ENCODE measurements around the gene PROSER2.

PROSER2 gene

GRCh38 chr10:11866199-11866925 lies 43.2 kb downstream of the PROSER2 start:
- no peak for DNase-seq (ENCODE audit: low read depth, low spot score)

DNA sequence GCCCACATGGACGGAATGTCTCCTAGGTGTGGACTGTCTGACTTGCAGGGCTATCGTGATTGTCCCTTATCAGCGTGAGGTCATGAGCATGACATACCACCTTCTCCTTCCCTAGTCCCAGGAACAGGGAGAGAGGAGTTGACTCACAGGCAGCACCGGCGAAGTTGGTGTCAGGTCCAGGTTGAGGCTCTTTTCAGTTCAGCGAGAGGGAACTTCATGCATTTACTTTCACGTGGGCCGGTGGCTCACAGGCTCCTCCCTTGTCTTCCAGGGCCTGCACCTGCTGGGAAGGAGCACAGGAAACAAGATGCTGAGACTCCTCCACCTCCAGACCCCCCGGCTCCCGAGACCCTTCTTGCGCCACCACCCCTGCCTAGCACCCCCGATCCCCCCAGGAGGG lies 46.1 kb downstream of the PROSER2 start:
- no peak for DNase-seq (ENCODE audit: low read depth, low spot score)

GRCh38 chr10:11869743-11870460 lies 46.7 kb downstream of the PROSER2 start:
- DNase-seq (ENCODE audit: low read depth, low spot score), result peak; percentile 66

- DNase-seq (ENCODE audit: low read depth, low spot score), result peak; percentile 56
Measured at GRCh38 chr10:11870461-11870780, 47.3 kb downstream of the PROSER2 start.

GRCh38 chr10:11870900-11871400 lies 47.8 kb downstream of the PROSER2 start:
- no peak for DNase-seq (ENCODE audit: low read depth, low spot score)

DNA sequence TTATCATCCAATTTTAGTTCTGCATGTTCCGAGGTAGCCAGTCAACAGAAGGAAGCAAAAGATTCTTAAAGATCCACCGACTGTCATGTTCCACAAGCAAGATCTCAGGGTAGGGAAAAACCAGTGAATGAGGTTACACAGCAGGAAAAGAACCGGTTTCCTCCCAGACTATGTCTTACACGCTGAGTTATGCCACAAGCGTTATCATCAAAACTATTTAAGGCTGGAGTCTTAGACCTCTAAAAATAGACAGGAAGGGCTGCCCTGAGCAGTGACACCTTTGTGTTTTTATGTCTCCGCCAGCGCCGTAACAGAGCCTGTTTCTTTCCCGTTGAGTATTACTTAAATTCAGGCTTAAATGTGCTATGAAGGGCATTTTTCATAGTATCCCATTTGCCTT lies 48.3 kb downstream of the PROSER2 start:
- DNase-seq (ENCODE audit: low read depth, low spot score), result no peak

GRCh38 chr10:11874568-11875493 lies 51.7 kb downstream of the PROSER2 start:
- DNase-seq (ENCODE audit: low read depth, low spot score), result peak; percentile 99

- DNase-seq (ENCODE audit: low read depth, low spot score), result peak; percentile 92
Measured at GRCh38 chr10:11875494-11876281, 52.5 kb downstream of the PROSER2 start.

- no peak for DNase-seq (ENCODE audit: low read depth, low spot score)
Measured at GRCh38 chr10:11876324-11876723, 53.2 kb downstream of the PROSER2 start.

DNA sequence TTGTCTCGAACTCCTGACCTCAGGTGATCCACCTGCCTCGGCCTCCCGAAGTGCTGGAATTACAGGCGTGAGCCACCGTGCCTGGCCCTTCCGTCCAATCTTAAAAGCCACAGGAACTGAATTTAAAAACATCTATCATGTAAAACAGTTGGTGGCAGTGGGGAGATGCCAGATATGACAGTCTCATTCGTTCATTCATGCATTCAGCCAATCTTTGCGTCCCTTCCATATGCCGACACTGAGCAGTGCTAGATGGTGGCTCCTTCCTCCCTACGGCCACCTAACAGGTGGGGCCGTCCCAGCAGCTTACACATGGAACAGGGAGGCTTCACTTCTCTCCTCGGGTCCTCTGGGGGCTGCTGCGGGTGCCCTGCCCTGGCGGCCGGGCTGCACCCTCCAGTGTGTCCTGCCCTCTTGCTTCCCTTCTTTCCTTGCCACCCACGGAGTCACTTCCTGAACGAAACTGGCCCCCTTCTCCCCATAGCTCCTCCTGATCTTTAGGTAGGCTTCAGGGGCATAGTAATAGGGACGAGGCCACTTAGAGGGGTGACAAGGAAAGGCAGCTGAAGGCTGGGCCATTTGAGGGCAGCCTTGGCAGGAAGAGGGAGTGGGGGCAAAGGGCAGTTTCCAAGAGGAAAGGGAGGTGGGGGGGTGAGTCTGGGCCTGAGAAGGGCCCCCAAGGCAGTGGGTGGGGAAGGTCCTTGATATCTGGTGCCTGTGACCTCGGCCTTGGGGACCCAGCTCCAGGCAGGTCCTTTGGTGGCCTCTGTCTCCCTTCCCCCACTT lies 53.8 kb downstream of the PROSER2 start:
- DNase-seq (ENCODE audit: low read depth, low spot score), result no peak

DNA sequence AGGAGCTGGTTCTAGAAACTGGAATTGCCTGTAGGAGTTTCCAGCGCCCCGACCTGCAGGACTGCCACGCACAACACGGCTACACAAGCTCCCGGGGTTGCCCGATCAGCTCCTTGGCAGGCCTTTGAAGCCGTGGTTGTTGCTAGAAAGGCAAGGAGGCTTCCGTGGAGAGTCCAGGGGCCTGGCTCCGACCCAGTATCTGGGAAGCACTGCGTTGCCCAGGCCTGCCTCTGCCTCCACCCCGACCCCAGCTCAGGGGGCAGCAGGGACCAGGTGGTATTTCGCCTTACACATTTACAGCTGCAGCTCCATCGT lies 54.4 kb downstream of the PROSER2 start:
- DNase-seq (ENCODE audit: low read depth, low spot score), result no peak

DNA sequence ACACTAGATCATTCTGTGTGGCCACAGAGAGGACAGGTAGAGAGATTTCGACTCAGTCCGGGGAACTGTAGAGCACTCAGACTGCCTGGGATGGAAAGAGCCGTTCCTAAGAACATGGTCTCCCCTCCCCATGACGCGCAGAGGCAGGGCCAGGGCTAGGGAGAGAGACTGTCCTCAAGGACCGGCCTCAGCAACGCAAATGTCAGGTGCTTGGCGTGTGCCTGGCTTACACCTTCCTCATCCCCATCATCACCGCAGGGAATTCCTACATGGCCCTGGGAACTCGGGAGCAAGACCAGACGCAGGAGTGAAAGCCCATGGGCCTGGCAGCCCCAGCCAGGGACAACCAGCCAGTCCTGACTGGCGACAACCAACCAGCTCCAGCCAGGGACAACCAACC lies 55.6 kb downstream of the PROSER2 start:
- no peak for DNase-seq (ENCODE audit: low read depth, low spot score)

DNA sequence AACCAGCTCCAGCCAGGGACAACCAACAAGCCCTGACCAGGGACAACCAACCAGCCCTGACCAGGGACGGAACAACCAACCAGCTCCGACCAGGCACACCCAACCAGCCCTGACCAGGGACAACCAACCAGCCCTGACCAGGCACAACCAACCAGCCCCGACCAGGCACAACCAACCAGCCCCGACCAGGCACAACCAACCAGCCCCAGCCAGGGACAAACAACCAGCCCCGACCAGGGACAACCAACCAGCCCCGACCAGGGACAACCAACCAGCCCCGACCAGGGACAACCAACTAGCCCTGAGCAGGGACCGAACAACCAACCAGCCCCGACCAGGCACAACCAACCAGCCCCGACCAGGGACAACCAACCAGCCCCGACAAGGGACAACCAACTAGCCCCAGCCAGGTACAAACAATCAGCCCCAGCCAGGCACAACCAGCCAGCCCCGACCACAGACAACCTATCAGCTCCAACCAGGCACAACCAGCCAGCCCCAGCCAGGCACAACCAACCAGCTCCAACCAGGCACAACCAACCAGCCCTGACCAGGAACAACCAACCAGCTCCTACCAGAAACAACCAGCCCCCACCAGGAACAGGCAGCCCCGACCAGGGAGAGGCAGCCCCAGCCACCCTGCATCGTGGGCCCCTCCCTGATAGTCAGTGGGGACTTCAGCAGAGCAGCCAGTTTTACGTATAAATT lies 56.4 kb downstream of the PROSER2 start:
- no peak for DNase-seq (ENCODE audit: low read depth, low spot score)

- DNase-seq (ENCODE audit: low read depth, low spot score), result peak; percentile 45
Measured at GRCh38 chr10:11880151-11881029, 57.2 kb downstream of the PROSER2 start.

- DNase-seq (ENCODE audit: low read depth, low spot score), result no peak
Measured at GRCh38 chr10:11881030-11881476, 57.9 kb downstream of the PROSER2 start.

DNA sequence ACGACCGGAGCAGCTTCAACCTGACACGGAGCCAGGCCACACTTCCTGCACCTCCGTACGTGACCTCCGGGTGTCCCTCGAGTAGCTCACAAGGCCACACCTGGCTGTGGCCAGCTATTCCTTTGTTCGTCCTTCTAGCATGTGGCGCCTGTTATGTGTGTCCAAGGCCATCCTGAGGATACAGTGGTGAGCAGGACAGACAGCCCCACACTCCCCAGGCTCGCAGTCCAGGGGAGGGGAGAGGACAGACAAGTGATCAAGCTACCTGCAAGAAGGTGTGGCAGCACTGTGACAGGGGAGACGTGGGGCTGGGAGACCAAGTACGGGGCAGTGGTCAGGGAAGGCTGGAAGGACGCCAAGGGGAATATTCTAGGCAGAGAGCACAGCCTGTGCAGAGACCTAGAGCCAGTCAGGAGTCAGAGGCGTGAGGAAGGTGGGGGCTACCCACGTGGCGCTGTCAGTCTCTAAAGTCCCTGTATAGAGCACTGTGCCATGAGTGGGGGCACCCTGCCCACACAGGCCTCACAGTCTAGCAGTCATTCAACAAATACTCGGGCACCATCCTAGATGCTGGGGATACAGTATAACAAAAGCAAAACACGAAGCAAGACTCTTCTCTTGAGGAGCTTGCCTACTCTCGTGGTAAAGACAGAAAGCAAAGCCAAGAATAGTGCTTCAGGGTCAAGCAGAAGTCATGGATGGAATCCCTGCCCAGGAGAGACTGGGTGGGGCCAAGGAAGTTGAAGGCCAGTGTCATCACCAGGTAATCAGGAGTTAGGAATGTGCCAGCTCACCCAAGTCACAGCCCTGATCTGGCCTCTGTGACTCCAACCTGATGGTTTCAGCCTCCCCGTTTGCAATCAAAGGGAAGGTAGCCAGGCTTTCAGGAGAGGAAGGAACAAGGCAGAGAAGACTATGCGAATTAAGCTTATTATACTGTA lies 58.6 kb downstream of the PROSER2 start:
- peak; percentile 77 for DNase-seq (ENCODE audit: low read depth, low spot score)

DNA sequence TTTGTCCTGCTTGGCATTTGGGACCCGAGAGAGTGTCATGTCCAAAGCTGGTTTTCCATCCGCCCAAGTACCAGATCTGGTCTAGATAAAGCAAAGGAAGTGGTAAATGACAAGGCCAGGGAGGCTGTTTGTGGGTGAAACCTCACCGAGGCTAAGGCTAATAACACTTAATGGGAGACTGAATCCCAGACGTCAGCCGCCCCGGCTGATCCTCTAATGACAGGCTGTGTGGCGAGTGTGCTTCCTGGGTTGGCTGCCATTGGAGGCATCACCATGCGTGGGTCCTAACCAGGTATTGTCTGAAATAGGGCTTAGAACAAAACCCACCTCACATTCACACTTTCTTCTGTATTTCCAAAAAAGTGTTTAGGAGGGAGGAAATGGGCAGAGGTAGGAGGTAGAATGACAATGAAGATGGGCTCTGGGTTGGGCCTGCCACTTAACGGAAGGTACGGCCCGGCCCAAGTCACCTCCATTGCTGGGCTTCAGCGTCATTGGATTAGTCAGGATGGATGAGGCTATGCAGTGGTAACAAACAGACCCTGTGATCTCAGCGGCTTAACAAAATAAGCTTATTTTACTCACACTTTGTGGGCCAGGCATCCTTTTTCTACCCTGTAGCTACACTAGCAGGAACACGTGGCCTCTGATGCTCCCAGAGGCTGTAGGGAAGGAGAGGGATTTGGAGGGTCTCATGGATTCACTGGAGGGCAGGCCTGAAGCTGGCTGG lies 59.7 kb downstream of the PROSER2 start:
- DNase-seq (ENCODE audit: low read depth, low spot score), result no peak
